Brain microvascular endothelial cell (primary cell): ENCODE results near the gene PDZD7.

Experiments used
- DNase-seq: peaks from one replicate; pipeline ENCODE4 v3.0.0-alpha.2; 2020
- H3K27ac ChIP-seq: fragments of 250-450 bp; sonication (Bioruptor Pico); 2 replicates; pipeline ENCODE4 v1.5.1; 2020; ENCODE audit warnings: mild to moderate bottlenecking, moderate library complexity
- H3K27me3 ChIP-seq: fragments of 250-450 bp; sonication (Bioruptor Pico); replicated peaks from 2 replicates; pipeline ENCODE4 v1.5.1; 2020; ENCODE audit warnings: mild to moderate bottlenecking
- H3K36me3 ChIP-seq: fragments of 250-450 bp; sonication (Bioruptor Pico); replicated peaks from 2 replicates; pipeline ENCODE4 v1.5.1; 2020; ENCODE audit warnings: mild to moderate bottlenecking
- H3K4me3 ChIP-seq: 2 replicates; pipeline ENCODE4 v1.5.1; 2011; ENCODE audit warnings: low read depth, mild to moderate bottlenecking, control low read depth, low read length, moderate library complexity
- CTCF ChIP-seq: IDR thresholded peaks from 2 replicates; pipeline ENCODE4 v1.5.1; 2011; ENCODE audit warnings: low read depth, mild to moderate bottlenecking, moderate library complexity, low read length, control low read depth, inconsistent platforms; ENCODE audit errors: missing control alignments
- in situ Hi-C: cut with HindIII; loops from 2 replicates; pipeline ENCODE4 v1.10.0; 2017; ENCODE audit warnings: low sequenced_read_pairs, low pct_ligation_motif_present

The PDZD7 gene

GRCh38 chr10:101027106-101027720, 3.7 kb downstream of the PDZD7 start:
- no peak for TF ChIP-seq CTCF
- DNase-seq: no peak
- Histone ChIP-seq H3K27me3 (no peaks in the 10 kb centered on the region), H3K36me3 (no peaks in the 10 kb centered on the region), H3K27ac (no peak overlapping the region), H3K4me3 (no peak overlapping the region)
- in situ Hi-C loops: no loop called here

DNA sequence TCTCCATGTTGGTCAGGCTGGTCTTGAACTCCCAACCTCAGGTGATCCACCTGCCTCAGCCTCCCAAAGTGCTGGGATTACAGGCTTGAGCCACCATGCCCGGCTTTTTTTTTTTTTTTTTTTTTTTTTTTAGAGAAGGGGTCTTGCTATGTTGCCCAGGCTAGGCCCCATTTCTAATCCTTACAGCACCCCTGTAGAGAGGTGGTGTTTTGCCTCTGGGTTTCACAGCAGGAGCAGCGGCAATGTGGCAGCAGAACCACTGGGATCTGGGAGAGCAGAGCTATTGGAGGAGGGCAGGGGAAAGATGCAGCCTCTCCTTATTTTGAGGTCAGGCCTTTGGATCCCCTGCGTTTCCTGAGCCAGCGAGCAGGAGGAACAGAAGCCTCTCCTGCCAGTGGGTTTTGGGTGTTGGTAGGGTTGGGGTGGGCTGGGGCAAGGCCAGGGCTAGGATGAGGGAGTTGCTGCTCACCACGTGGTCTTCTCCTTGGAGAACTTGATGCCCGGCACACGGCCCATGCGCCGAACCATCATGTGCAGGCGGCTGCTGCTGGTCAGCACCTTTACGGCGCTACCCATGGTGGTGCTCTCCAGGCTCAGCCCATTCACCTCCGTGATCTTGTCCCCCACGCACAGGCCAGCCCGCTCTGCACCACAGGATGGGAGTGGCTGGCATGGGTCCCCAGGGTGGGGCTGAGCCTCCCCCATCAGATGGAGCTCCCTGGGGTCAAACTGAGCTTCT, 7.8 kb downstream of the PDZD7 start:
- no peak overlapping the region for H3K27ac ChIP-seq
- in situ Hi-C loops: no loop called here
- no peaks in the 10 kb centered on the region for H3K27me3 ChIP-seq
- no peak for DNase-seq
- no peak overlapping the region for H3K4me3 ChIP-seq
- no peak for TF ChIP-seq CTCF
- no peaks in the 10 kb centered on the region for H3K36me3 ChIP-seq

DNA sequence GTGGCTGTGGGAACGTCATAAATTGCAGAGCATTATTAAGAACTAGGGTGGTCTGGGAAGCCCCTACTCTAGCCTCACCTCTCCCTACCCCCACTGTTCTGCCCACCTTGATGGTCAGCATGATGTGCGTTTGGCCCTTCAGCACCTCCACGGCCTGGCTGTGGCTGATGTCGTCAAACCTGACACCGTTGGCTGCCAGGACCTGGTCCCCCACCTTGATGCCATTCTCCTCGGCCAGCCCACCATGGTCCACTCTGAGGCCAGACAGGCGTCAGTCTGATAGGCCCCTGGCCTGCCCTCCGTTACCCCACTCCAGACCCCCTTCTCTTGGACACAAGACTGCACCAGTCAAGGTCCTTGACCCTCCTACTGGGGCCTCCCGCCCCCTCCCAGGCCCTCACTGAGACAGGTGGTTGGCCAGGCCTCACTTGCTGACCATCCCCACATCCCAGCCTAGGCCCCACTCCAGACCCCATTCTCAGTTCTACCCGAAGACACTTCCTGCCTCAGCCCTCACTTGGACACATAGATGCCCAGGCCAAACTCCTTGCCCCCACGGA, 9.2 kb downstream of the PDZD7 start:
- no peak for TF ChIP-seq CTCF
- H3K27ac ChIP-seq: no peak overlapping the region
- no peak overlapping the region for H3K4me3 ChIP-seq
- DNase-seq: no peak
- no peaks in the 10 kb centered on the region for H3K27me3 ChIP-seq
- H3K36me3 ChIP-seq: no peaks in the 10 kb centered on the region
- in situ Hi-C loops: no loop called here

GRCh38 chr10:101021239-101021638, 9.7 kb downstream of the PDZD7 start:
- Histone ChIP-seq H3K4me3 (no peak overlapping the region), H3K27me3 (no peaks in the 10 kb centered on the region), H3K36me3 (no peaks in the 10 kb centered on the region), H3K27ac (no peak overlapping the region)
- in situ Hi-C loops: no loop called here
- TF ChIP-seq CTCF: no peak
- DNase-seq: no peak

- H3K36me3 ChIP-seq: no peaks in the 10 kb centered on the region
- DNase-seq: no peak
- no peak overlapping the region for H3K4me3 ChIP-seq
- H3K27ac ChIP-seq: no peak overlapping the region
- no peak for TF ChIP-seq CTCF
- in situ Hi-C loops: no loop called here
- H3K27me3 ChIP-seq: no peaks in the 10 kb centered on the region
Observed at GRCh38 chr10:101020427-101021075, 10.4 kb downstream of the PDZD7 start.
